A549 (cell line): ENCODE measurements around the gene IGF1R. TPM values are rescaled to one million over a fixed set of nuclear protein-coding genes. Genes with fewer than 3 reads are reported as not detected.

ENCODE experiments used
- ATAC-seq, 2 experiments: fragments of 200-7000 bp in 1 of 2; fragments of >200 bp in 1 of 2; cut with Nextera tagmentation in 1 of 2; cut with Tn5 transposase in 1 of 2; 3 replicates each; pipeline versions ENCODE4 v1.8.0 to v1.9.1; 2018 to 2020; ENCODE audit warnings: mild to moderate bottlenecking in 1 of 2, moderate library complexity in 1 of 2
- CTCF ChIA-PET: fragments of 300-600 bp; sonication (Branson Sonifier 250); formaldehyde crosslinking; extraction: SDS; loops from one replicate; lab custom pipeline; 2021; ENCODE audit warnings: antibody characterized with exemption, inconsistent platforms; lab: Yijun Ruan, JAX
- POLR2A ChIA-PET: fragments of 350-600 bp; formaldehyde crosslinking; extraction: SDS; loops from one replicate; lab custom pipeline; 2021; ENCODE audit warnings: antibody characterized with exemption, inconsistent platforms; lab: Yijun Ruan, JAX
- DNase-seq, 2 experiments: peaks; one replicate each; pipeline versions ENCODE4 v3.0.0 to v3.0.0-alpha.2; 2011 to 2016; ENCODE audit warnings: low read depth in 1 of 2, low spot score in 1 of 2
- FAIRE-seq: peaks from 2 replicates; lab custom pipeline; 2011; peaks lifted over from hg19 to GRCh38; lab: Jason Lieb, UNC
- H3K27ac ChIP-seq, 2 experiments: fragments of >200 bp; sonication (Bioruptor Twin); formaldehyde crosslinking; 3 replicates each; pipeline ENCODE4 v1.5.1; 2016 to 2017
- H3K4me1 ChIP-seq: fragments of >200 bp; sonication (Bioruptor Twin); formaldehyde crosslinking; 3 replicates; pipeline ENCODE4 v1.6.1; 2016
- H3K4me2 ChIP-seq: fragments of >200 bp; sonication (Bioruptor Twin); formaldehyde crosslinking; 3 replicates; pipeline ENCODE4 v1.6.1; 2016
- H3K4me3 ChIP-seq: fragments of >200 bp; sonication (Bioruptor Twin); formaldehyde crosslinking; 3 replicates; pipeline ENCODE4 v1.5.1; 2016
- H3K9me3 ChIP-seq: fragments of >200 bp; sonication (Bioruptor Twin); formaldehyde crosslinking; 3 replicates; pipeline ENCODE4 v1.6.1; 2016
- ATOH8 ChIP-seq: fragments of 250-450 bp; sonication (Bioruptor Pico); IDR thresholded peaks from 2 replicates; pipeline ENCODE4 v1.5.0; 2020; ENCODE audit warnings: low read depth, mild to moderate bottlenecking, moderate library complexity
- CBX2 ChIP-seq: fragments of 200-600 bp; sonication (generic); IDR thresholded peaks from 2 replicates; pipeline ENCODE4 v1.6.1; 2016; ENCODE audit warnings: low read depth, mild to moderate bottlenecking, borderline replicate concordance
- CHD2 ChIP-seq: fragments of 150-350 bp; IDR thresholded peaks from 2 replicates; pipeline ENCODE4 v1.6.1; 2014; ENCODE audit warnings: low read length; ENCODE audit not compliant: partially characterized antibody
- CHD4 ChIP-seq: fragments of 200-600 bp; sonication (generic); IDR thresholded peaks from 2 replicates; pipeline ENCODE4 v1.6.1; 2016; ENCODE audit warnings: antibody characterized with exemption, mild to moderate bottlenecking, borderline replicate concordance
- E2F6 ChIP-seq: IDR thresholded peaks from 2 replicates; pipeline ENCODE4 v1.6.1; 2012; ENCODE audit warnings: low read depth, borderline replicate concordance
- EP300 ChIP-seq, 2 experiments: fragments of >200 bp; sonication (Bioruptor Twin); formaldehyde crosslinking; IDR thresholded peaks; 2 replicates in 1 of 2; 3 replicates in 1 of 2; pipeline ENCODE4 v1.6.1; 2016 to 2017
- ESRRA ChIP-seq: fragments of 150-350 bp; IDR thresholded peaks from 2 replicates; pipeline ENCODE4 v1.6.1; 2014; ENCODE audit warnings: mild to moderate bottlenecking, low read length, borderline replicate concordance
- GATA3 ChIP-seq: IDR thresholded peaks from 2 replicates; pipeline ENCODE4 v1.6.1; 2012; ENCODE audit warnings: borderline replicate concordance
- HMGXB4 ChIP-seq: fragments of 250-450 bp; sonication (Bioruptor Pico); IDR thresholded peaks from 2 replicates; pipeline ENCODE4 v1.5.0; 2021; ENCODE audit warnings: mild to moderate bottlenecking, moderate library complexity, borderline replicate concordance
- HOXB13 ChIP-seq: fragments of 250-450 bp; sonication (Bioruptor Pico); IDR thresholded peaks from 2 replicates; pipeline ENCODE4 v1.5.0; 2020; ENCODE audit warnings: low read depth, mild to moderate bottlenecking, moderate library complexity
- JUNB ChIP-seq: fragments of >200 bp; sonication (Bioruptor Twin); formaldehyde crosslinking; IDR thresholded peaks from 2 replicates; pipeline ENCODE4 v1.6.1; 2016
- MAX ChIP-seq: IDR thresholded peaks from 2 replicates; pipeline ENCODE4 v1.6.1; 2012
- MAZ ChIP-seq: fragments of 150-350 bp; IDR thresholded peaks from 2 replicates; pipeline ENCODE4 v1.6.1; 2014; ENCODE audit warnings: antibody characterized with exemption, low read depth, low read length, borderline replicate concordance
- NFE2L2 ChIP-seq: fragments of 150-350 bp; conservative IDR thresholded peaks from 2 replicates; pipeline ENCODE4 v1.6.1; 2014; ENCODE audit warnings: low read length
- RFX5 ChIP-seq: fragments of 450-650 bp; IDR thresholded peaks from 2 replicates; pipeline ENCODE4 v1.7.1; 2014; ENCODE audit warnings: antibody characterized with exemption, mild to moderate bottlenecking, moderate library complexity
- SREBF2 ChIP-seq: fragments of 450-650 bp; IDR thresholded peaks from 2 replicates; pipeline ENCODE4 v1.6.1; 2014; ENCODE audit warnings: mild to moderate bottlenecking, moderate library complexity
- TP53 ChIP-seq: fragments of 250-450 bp; sonication (Bioruptor Pico); IDR thresholded peaks from 2 replicates; pipeline ENCODE4 v1.5.0; 2021; ENCODE audit warnings: mild to moderate bottlenecking, moderate library complexity
- ZFP36 ChIP-seq: fragments of 450-650 bp; IDR thresholded peaks from 2 replicates; pipeline ENCODE4 v1.6.1; 2014; ENCODE audit warnings: borderline replicate concordance; ENCODE audit not compliant: partially characterized antibody
- ZNF302 ChIP-seq: fragments of 250-450 bp; sonication (Bioruptor Pico); IDR thresholded peaks from 2 replicates; pipeline ENCODE4 v1.9.0; 2021; ENCODE audit warnings: inconsistent platforms, mild to moderate bottlenecking, moderate library complexity
- ZSCAN20 ChIP-seq: fragments of 250-450 bp; sonication (Bioruptor Pico); IDR thresholded peaks from 2 replicates; pipeline ENCODE4 v1.8.0; 2022; ENCODE audit warnings: mild to moderate bottlenecking, moderate library complexity
- WGBS: methylation state at CpG from one replicate; pipeline ENCODE4 v1.1.6; 2017; ENCODE audit errors: missing lambda C conversion rate; 5-methylcytosine and 5-hydroxymethylcytosine counted together
- polyA plus RNA-seq, 4 experiments: library from polyadenylated mRNA; depleted of rRNA in 3 of 4; stranded (reverse); fragments of >200 nt; fragmentation: RNase III in 1 of 4; extraction: RNeasy Plus Mini Kit Qiagen cat#74134 plus additional on column Dnase treatment in 1 of 4; gene quantifications; 2 replicates in 3 of 4; 3 replicates in 1 of 4; pipeline ENCODE4 v1.2.3, GENCODE V29; 2011 to 2017

Gene IGF1R
- polyA plus RNA-seq, 2 of the 4 experiments (the other 2 are of a cell fraction), result 42.6 to 69.5 TPM

GRCh38 chr15:98967096-98967495, 318.8 kb downstream of the IGF1R start:
- peaks cover 8% of the 10 kb centered on the region for H3K9me3 ChIP-seq
- peaks cover 6% of the 10 kb centered on the region; the same call in 2 of the 3 replicates for H3K4me1 ChIP-seq
- ChIA-PET POLR2A (interaction anchor here (0.7 to 1.0 kb wide), 2 partner anchors 116 to 448 kb away, joined by 4 read pairs; no protein-coding TSS in a partner anchor), CTCF (interaction anchor here (1.0 to 1.6 kb wide), 3 partner anchors 40 to 109 kb away, joined by 3 to 4 read pairs (median 3); no protein-coding TSS in a partner anchor)
- DNase-seq (no peak), FAIRE-seq (no peak), ATAC-seq (no peak)
- H3K27ac ChIP-seq, result no peak overlapping the region
- no peak for TF ChIP-seq HOXB13 (CRISPR knock-in tag)
- no peak for TF ChIP-seq CBX2
- no peak overlapping the region for H3K4me3 ChIP-seq
- no peak overlapping the region for H3K4me2 ChIP-seq
- 79% methylated on average over 5 of the region's 5 CpGs for WGBS

- Histone ChIP-seq H3K4me2 (no peak overlapping the region), H3K4me3 (no peak overlapping the region), H3K4me1 (peaks cover 6% of the 10 kb centered on the region; the same call in 2 of the 3 replicates), H3K27ac (no peak overlapping the region), H3K9me3 (no peaks in the 10 kb centered on the region; the same call in 2 of the 3 replicates)
- no peak for FAIRE-seq
- POLR2A ChIA-PET, result no interaction called here
- peak in 1 of 2 experiments; percentile 24; a peak in 3 of 6 replicates for ATAC-seq
- CTCF ChIA-PET, result interaction anchor here (1.0 to 1.6 kb wide), 5 partner anchors 19 to 132 kb away, joined by 3 to 4 read pairs (median 3); no protein-coding TSS in a partner anchor
- no peak for DNase-seq
- 83% methylated on average over 5 of the region's 5 CpGs for WGBS
- no peak for TF ChIP-seq ZFP36
- no peak for TF ChIP-seq MAZ
Observed at GRCh38 chr15:98967916-98968315, 319.6 kb downstream of the IGF1R start.

GRCh38 chr15:98968576-98968975, 320.2 kb downstream of the IGF1R start:
- Histone ChIP-seq H3K9me3 (no peaks in the 10 kb centered on the region), H3K4me3 (no peak overlapping the region), H3K4me1 (peaks cover 6% of the 10 kb centered on the region; the same call in 2 of the 3 replicates), H3K4me2 (no peak overlapping the region), H3K27ac (no peak overlapping the region)
- TF ChIP-seq CHD2, result no peak
- TF ChIP-seq ATOH8 (CRISPR knock-in tag), result no peak
- TF ChIP-seq TP53, result no peak
- no peak for TF ChIP-seq SREBF2
- TF ChIP-seq HOXB13 (CRISPR knock-in tag), result no peak
- TF ChIP-seq RFX5, result no peak
- TF ChIP-seq JUNB, result no peak
- TF ChIP-seq CHD4, result no peak
- no peak for TF ChIP-seq E2F6
- TF ChIP-seq ZFP36, result no peak
- no peak for TF ChIP-seq ZNF302
- TF ChIP-seq HMGXB4 (CRISPR knock-in tag), result no peak
- no peak for TF ChIP-seq GATA3
- TF ChIP-seq MAX, result no peak
- TF ChIP-seq ESRRA, result no peak
- TF ChIP-seq EP300 (IDR thresholded peaks at IDR 0.05), result no peak
- TF ChIP-seq NFE2L2, result no peak
- TF ChIP-seq ZSCAN20 (CRISPR knock-in tag), result no peak
- no peak for FAIRE-seq
- 85% methylated on average over 10 of the region's 10 CpGs for WGBS
- POLR2A ChIA-PET, result no interaction called here
- CTCF ChIA-PET, result interaction anchor here (1.2 to 1.6 kb wide), 2 partner anchors 19 to 132 kb away, joined by 3 read pairs; no protein-coding TSS in a partner anchor
- ATAC-seq, result peak; percentile 52 to 56
- peak in 1 of 2 experiments; percentile 34 for DNase-seq
